HAP-1 (cell line): ENCODE data around the gene ZNF862.

ENCODE experiments used
- DNase-seq, 2 experiments: peaks; one replicate each; pipeline ENCODE4 v3.0.0-alpha.2; 2016 to 2020; ENCODE audit warnings: low spot score in 2 of 2
- H3K27me3 ChIP-seq: fragments of 250-450 bp; sonication (Bioruptor Pico); 2 replicates; pipeline ENCODE4 v1.5.1; 2020; ENCODE audit warnings: low read depth, mild to moderate bottlenecking, moderate library complexity
- H3K36me3 ChIP-seq: fragments of 250-450 bp; sonication (Bioruptor Pico); replicated peaks from 2 replicates; pipeline ENCODE4 v1.5.1; 2020; ENCODE audit warnings: mild to moderate bottlenecking
- H3K4me1 ChIP-seq: fragments of 250-450 bp; sonication (Bioruptor Pico); 2 replicates; pipeline ENCODE4 v1.5.1; 2020; ENCODE audit warnings: mild to moderate bottlenecking
- H3K4me3 ChIP-seq: fragments of 250-450 bp; sonication (Bioruptor Pico); 2 replicates; pipeline ENCODE4 v1.5.1; 2020; ENCODE audit warnings: mild to moderate bottlenecking, moderate library complexity
- H3K9me3 ChIP-seq: fragments of 250-450 bp; sonication (Bioruptor Pico); 2 replicates; pipeline ENCODE4 v1.5.1; 2020; ENCODE audit warnings: mild to moderate bottlenecking, moderate library complexity
- in situ Hi-C: fragments of 300-500 bp; cut with MboI; formaldehyde crosslinking; loops from 3 replicates; pipeline ENCODE4 v1.14.3; 2020; ENCODE audit warnings: low sequenced_read_pairs, inconsistent platforms, mixed read lengths

Gene ZNF862

GRCh38 chr7:149833495-149834130 is 4.6 kb upstream of the ZNF862 start:
- DNase-seq = no peak
- in situ Hi-C loops = no loop called here
- H3K27me3 ChIP-seq = peaks cover 7% of the 10 kb centered on the region; the same call in 1 of the 2 replicates
- H3K4me1 ChIP-seq = no peaks in the 10 kb centered on the region; the same call in 1 of the 2 replicates
- no peaks in the 10 kb centered on the region for H3K36me3 ChIP-seq
- H3K4me3 ChIP-seq = no peak overlapping the region
- no peaks in the 10 kb centered on the region for H3K9me3 ChIP-seq

GRCh38 chr7:149834601-149835000 is 3.6 kb upstream of the ZNF862 start:
- DNase-seq = no peak
- Histone ChIP-seq H3K36me3 (no peaks in the 10 kb centered on the region), H3K4me1 (peaks cover 6% of the 10 kb centered on the region), H3K9me3 (no peaks in the 10 kb centered on the region), H3K27me3 (peaks cover 7% of the 10 kb centered on the region; the same call in 1 of the 2 replicates), H3K4me3 (no peak overlapping the region)
- in situ Hi-C loops = no loop called here

GRCh38 chr7:149836434-149836833 is 1.7 kb upstream of the ZNF862 start:
- in situ Hi-C loops = no loop called here
- no peaks in the 10 kb centered on the region for H3K9me3 ChIP-seq
- no peak for DNase-seq
- no peaks in the 10 kb centered on the region for H3K36me3 ChIP-seq
- H3K27me3 ChIP-seq = peaks cover 7% of the 10 kb centered on the region; the same call in 1 of the 2 replicates
- peaks cover 8% of the 10 kb centered on the region for H3K4me1 ChIP-seq
- no peak overlapping the region for H3K4me3 ChIP-seq

GRCh38 chr7:149837564-149838223 is 481 bp upstream of the ZNF862 start:
- in situ Hi-C loops = no loop called here

GRCh38 chr7:149838992-149839408 is 825 bp downstream of the ZNF862 start:
- H3K36me3 ChIP-seq = no peaks in the 10 kb centered on the region
- in situ Hi-C loops = no loop called here
- H3K4me1 ChIP-seq = peaks cover 8% of the 10 kb centered on the region
- H3K9me3 ChIP-seq = no peaks in the 10 kb centered on the region
- H3K4me3 ChIP-seq = peak overlapping the region; percentile 78
- peaks cover 4% of the 10 kb centered on the region for H3K27me3 ChIP-seq
- peak in 1 of 2 experiments; percentile 40 for DNase-seq

More at GRCh38 chr7:149837564-149838223, 481 bp upstream of the ZNF862 start:
- no peak overlapping the region for H3K4me3 ChIP-seq
- peaks cover 8% of the 10 kb centered on the region for H3K4me1 ChIP-seq
- H3K36me3 ChIP-seq = no peaks in the 10 kb centered on the region
- DNase-seq = no peak
- peaks cover 2% of the 10 kb centered on the region; the same call in 1 of the 2 replicates for H3K27me3 ChIP-seq
- no peaks in the 10 kb centered on the region for H3K9me3 ChIP-seq

- no peak for DNase-seq
- Histone ChIP-seq H3K36me3 (no peaks in the 10 kb centered on the region), H3K9me3 (no peaks in the 10 kb centered on the region), H3K4me1 (peaks cover 8% of the 10 kb centered on the region), H3K4me3 (no peak overlapping the region), H3K27me3 (peaks cover 4% of the 10 kb centered on the region; the same call in 1 of the 2 replicates)
- in situ Hi-C loops = no loop called here
These were observed 1.8 kb downstream of the ZNF862 start for GRCh38 chr7:149839933-149840332.

- H3K9me3 ChIP-seq = no peaks in the 10 kb centered on the region
- no peaks in the 10 kb centered on the region for H3K36me3 ChIP-seq
- in situ Hi-C loops = no loop called here
- peaks cover 4% of the 10 kb centered on the region; the same call in 1 of the 2 replicates for H3K27me3 ChIP-seq
- H3K4me1 ChIP-seq = peaks cover 8% of the 10 kb centered on the region
- H3K4me3 ChIP-seq = no peak overlapping the region
- DNase-seq = no peak
These were observed 5.4 kb downstream of the ZNF862 start for GRCh38 chr7:149843566-149843965.

- H3K27me3 ChIP-seq = peaks cover 4% of the 10 kb centered on the region; the same call in 1 of the 2 replicates
- H3K9me3 ChIP-seq = no peaks in the 10 kb centered on the region
- no peaks in the 10 kb centered on the region for H3K36me3 ChIP-seq
- H3K4me3 ChIP-seq = no peak overlapping the region
- in situ Hi-C loops = no loop called here
- H3K4me1 ChIP-seq = peaks cover 4% of the 10 kb centered on the region
- no peak for DNase-seq
These were observed 6.3 kb downstream of the ZNF862 start for GRCh38 chr7:149844445-149844844.

GRCh38 chr7:149845257-149845980 is 7.2 kb downstream of the ZNF862 start:
- H3K36me3 ChIP-seq = no peaks in the 10 kb centered on the region
- DNase-seq = no peak
- no peaks in the 10 kb centered on the region for H3K4me1 ChIP-seq
- H3K27me3 ChIP-seq = peaks cover 4% of the 10 kb centered on the region; the same call in 1 of the 2 replicates
- in situ Hi-C loops = no loop called here
- no peaks in the 10 kb centered on the region for H3K9me3 ChIP-seq
- no peak overlapping the region for H3K4me3 ChIP-seq

GRCh38 chr7:149846021-149846420 is 7.8 kb downstream of the ZNF862 start:
- Histone ChIP-seq H3K9me3 (no peaks in the 10 kb centered on the region), H3K27me3 (peaks cover 4% of the 10 kb centered on the region; the same call in 1 of the 2 replicates)
- in situ Hi-C loops = no loop called here

GRCh38 chr7:149846436-149847046 is 8.4 kb downstream of the ZNF862 start:
- no peak for DNase-seq
- no peak overlapping the region for H3K4me3 ChIP-seq
- H3K4me1 ChIP-seq = no peaks in the 10 kb centered on the region
- H3K36me3 ChIP-seq = no peaks in the 10 kb centered on the region
- in situ Hi-C loops = no loop called here
- H3K27me3 ChIP-seq = peaks cover 4% of the 10 kb centered on the region; the same call in 1 of the 2 replicates
- H3K9me3 ChIP-seq = no peaks in the 10 kb centered on the region

More at GRCh38 chr7:149846021-149846420, 7.8 kb downstream of the ZNF862 start:
- Histone ChIP-seq H3K4me1 (no peaks in the 10 kb centered on the region), H3K36me3 (no peaks in the 10 kb centered on the region), H3K4me3 (no peak overlapping the region)
- no peak for DNase-seq

- in situ Hi-C loops = no loop called here
- Histone ChIP-seq H3K27me3 (no peaks in the 10 kb centered on the region), H3K9me3 (no peaks in the 10 kb centered on the region), H3K4me3 (no peak overlapping the region), H3K36me3 (no peaks in the 10 kb centered on the region), H3K4me1 (peaks cover 3% of the 10 kb centered on the region; the same call in 1 of the 2 replicates)
- DNase-seq = no peak
These were observed 11.0 kb downstream of the ZNF862 start for GRCh38 chr7:149849174-149849573.

- Histone ChIP-seq H3K36me3 (no peaks in the 10 kb centered on the region), H3K9me3 (no peaks in the 10 kb centered on the region), H3K4me3 (no peak overlapping the region), H3K27me3 (no peaks in the 10 kb centered on the region), H3K4me1 (peaks cover 12% of the 10 kb centered on the region)
- in situ Hi-C loops = no loop called here
- DNase-seq = no peak
These were observed 11.9 kb downstream of the ZNF862 start for GRCh38 chr7:149850007-149850594.
